ENCODE measurements around the gene EXOC3.

Gene EXOC3

GRCh38 chr5:428754-429452, 14.1 kb upstream of the EXOC3 start:
- no peaks in the 10 kb centered on the region for H3K36me3 Mint-ChIP-seq
- H3K27ac Mint-ChIP-seq: no peak overlapping the region
- H3K4me1 Mint-ChIP-seq: no peaks in the 10 kb centered on the region
- H3K9me3 Mint-ChIP-seq: no peaks in the 10 kb centered on the region
- no peaks in the 10 kb centered on the region for H3K27me3 Mint-ChIP-seq
- H3K4me3 Mint-ChIP-seq: no peak overlapping the region

- no peaks in the 10 kb centered on the region for H3K9me3 Mint-ChIP-seq
- no peak overlapping the region for H3K27ac Mint-ChIP-seq
- H3K27me3 Mint-ChIP-seq: no peaks in the 10 kb centered on the region
- no peak overlapping the region for H3K4me3 Mint-ChIP-seq
- no peaks in the 10 kb centered on the region for H3K4me1 Mint-ChIP-seq
- no peaks in the 10 kb centered on the region for H3K36me3 Mint-ChIP-seq
These were observed 13.4 kb upstream of the EXOC3 start for GRCh38 chr5:429453-430188.

DNA sequence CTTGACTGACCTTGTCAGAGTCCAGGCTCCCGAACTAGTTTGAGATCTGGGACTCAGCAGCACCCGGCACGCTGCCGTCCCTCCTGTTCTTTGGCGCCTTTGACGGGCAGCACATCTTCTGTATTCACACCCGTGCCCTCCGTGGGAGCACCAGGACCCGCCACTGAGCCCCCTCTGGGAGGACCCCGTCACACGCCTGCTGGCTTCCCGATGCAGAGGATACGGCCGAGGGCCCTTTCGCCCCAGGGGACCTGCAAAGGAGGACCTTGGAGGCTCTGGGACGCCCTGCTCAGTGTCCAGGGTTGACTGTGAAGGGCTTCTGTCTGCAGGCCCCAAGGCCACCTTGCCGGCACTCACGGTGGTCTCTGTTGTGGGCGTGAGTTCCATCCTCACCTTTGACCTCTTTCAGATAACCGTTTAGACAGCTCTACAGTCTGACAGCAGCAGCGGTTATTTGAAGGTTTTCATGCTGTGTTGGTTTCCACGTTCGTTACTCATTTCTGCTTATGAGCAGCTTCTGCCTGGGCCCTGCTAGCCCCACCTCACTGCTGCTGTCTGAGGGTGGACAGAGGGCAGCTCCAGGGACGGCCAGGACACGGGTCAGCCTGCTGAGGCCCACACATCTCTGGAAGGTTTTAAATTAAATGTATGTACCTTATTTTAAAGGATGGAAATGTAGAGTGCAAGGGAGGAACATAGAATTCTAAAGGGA, 12.6 kb upstream of the EXOC3 start:
- Mint-ChIP-seq H3K27ac (no peak overlapping the region), H3K36me3 (no peaks in the 10 kb centered on the region), H3K9me3 (no peaks in the 10 kb centered on the region), H3K4me1 (no peaks in the 10 kb centered on the region), H3K27me3 (no peaks in the 10 kb centered on the region), H3K4me3 (no peak overlapping the region)

GRCh38 chr5:431001-431710, 11.8 kb upstream of the EXOC3 start:
- Mint-ChIP-seq H3K36me3 (no peaks in the 10 kb centered on the region), H3K4me1 (no peaks in the 10 kb centered on the region), H3K9me3 (no peaks in the 10 kb centered on the region), H3K4me3 (no peak overlapping the region), H3K27ac (no peak overlapping the region), H3K27me3 (no peaks in the 10 kb centered on the region)

DNA sequence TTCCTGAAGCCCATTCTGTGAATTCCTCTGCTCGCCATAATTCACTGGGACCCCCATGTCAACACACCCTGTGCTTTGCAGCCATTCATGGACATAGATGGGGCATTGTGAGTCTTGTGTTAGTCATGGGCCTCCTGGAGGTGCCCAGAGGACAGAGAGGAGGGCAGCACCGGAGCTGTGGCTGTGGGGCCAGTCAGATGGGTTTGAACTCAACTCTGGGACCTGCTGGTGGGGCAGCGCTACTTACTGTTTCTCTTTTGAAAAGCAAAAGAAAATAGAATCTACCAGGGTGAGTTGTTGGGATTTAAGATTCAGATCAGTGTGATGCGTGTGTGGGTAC, 11.3 kb upstream of the EXOC3 start:
- Mint-ChIP-seq H3K4me3 (no peak overlapping the region), H3K27me3 (no peaks in the 10 kb centered on the region), H3K9me3 (no peaks in the 10 kb centered on the region), H3K4me1 (no peaks in the 10 kb centered on the region), H3K27ac (no peak overlapping the region), H3K36me3 (no peaks in the 10 kb centered on the region)

DNA sequence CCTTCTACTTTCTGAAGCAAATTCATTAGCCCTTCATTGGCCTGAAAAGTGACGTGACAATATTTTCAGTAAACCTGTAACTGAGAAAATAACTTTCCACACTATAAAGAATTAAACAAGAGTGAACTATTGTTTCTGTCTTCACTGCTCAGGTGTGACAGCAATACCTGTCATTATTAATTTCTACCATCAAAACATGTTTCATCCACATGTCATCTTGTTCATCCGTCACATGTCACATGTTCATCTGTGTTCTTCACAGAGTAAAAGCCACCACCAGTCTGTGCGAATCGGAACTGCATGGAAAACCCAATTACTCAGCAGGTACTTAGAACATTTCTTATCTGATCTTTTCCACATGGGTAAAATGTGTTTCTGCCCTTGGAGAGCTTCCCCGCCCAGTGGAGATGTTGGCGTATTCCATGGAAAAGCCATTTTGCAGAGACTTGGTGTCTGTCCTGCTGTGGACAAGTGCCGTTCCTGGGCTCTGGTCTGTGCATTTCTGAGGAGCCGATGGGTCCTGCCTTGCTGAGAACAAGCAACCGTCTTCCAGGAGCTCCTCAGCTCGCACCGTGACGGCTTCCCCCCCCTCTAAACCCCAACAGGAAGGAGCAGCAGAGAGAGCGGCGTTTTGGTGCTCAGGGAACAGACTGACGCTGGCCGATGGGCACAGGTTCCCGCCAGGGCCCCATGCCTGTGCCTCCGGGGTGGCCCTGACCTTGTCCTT, 10.6 kb upstream of the EXOC3 start:
- Mint-ChIP-seq H3K9me3 (no peaks in the 10 kb centered on the region), H3K27me3 (no peaks in the 10 kb centered on the region), H3K36me3 (no peaks in the 10 kb centered on the region), H3K4me3 (no peak overlapping the region), H3K4me1 (no peaks in the 10 kb centered on the region), H3K27ac (no peak overlapping the region)

DNA sequence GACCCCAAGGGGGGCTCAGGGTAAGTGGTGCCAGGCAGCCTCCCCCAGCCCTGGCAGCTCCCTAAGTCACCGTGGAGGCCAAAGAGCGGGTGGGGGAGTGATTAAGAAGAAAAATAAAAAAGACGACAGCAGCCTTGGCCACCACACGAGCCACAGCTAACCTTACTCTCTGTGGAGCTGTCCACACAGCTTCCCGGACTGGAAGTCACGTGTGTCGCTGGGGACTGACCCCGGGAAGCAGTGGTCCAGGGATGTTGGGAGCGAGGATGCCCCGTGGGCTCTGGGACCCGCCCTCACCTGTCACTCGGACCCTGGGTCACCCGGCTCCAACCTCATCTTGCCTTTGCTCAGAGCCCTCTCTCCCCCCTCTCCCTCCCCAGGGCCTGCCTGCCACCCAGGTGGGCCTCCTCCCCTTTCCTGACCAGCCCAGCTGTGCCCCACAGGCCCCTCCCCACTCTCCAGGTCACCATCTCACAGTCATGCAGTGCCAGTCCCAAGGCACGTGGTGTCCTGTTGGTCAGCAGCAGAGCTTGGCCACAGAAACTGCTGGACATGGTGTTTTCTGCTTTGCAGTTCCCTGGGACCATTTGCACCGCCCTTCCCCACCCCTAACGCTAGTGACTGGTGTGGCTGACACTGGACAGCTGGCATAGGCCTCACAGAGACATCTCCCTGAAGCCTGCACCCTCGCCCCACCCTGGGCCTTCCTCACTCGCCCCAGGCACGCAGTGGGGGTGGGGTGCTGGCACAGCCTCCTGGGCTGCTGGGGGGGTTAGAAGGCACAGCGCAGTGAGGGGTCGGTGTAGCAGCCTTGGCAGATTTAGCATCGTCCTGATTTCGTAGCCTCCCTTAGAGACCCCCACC, 9.8 kb upstream of the EXOC3 start:
- Mint-ChIP-seq H3K27ac (no peak overlapping the region), H3K27me3 (no peaks in the 10 kb centered on the region), H3K36me3 (no peaks in the 10 kb centered on the region), H3K4me1 (no peaks in the 10 kb centered on the region), H3K9me3 (no peaks in the 10 kb centered on the region), H3K4me3 (no peak overlapping the region)

DNA sequence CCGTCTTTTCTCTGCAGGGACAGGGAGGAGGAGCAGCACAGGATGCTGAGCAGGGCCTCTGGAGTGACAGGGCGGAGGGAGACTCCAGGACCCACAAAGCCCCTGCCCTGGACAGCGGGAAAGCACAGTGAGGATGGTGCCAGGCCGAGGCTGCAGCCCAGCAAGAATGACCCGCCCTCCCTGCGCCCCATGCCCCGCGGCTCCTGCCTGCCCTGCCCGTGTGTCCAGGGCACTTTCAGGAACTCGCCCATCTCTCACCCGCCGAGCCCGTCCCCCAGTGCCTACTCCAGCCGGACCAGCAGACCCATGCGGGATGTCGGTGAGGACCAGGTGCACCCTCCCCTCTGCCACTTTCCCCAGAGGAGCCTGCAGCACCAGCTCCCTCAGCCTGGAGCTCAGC, 9.1 kb upstream of the EXOC3 start:
- H3K27me3 Mint-ChIP-seq: no peaks in the 10 kb centered on the region
- no peaks in the 10 kb centered on the region for H3K36me3 Mint-ChIP-seq
- H3K9me3 Mint-ChIP-seq: no peaks in the 10 kb centered on the region
- no peak overlapping the region for H3K4me3 Mint-ChIP-seq
- H3K4me1 Mint-ChIP-seq: no peaks in the 10 kb centered on the region
- H3K27ac Mint-ChIP-seq: no peak overlapping the region

GRCh38 chr5:434443-435146, 8.4 kb upstream of the EXOC3 start:
- Mint-ChIP-seq H3K9me3 (no peaks in the 10 kb centered on the region), H3K4me1 (no peaks in the 10 kb centered on the region), H3K27ac (no peak overlapping the region), H3K4me3 (no peak overlapping the region), H3K27me3 (no peaks in the 10 kb centered on the region), H3K36me3 (no peaks in the 10 kb centered on the region)

DNA sequence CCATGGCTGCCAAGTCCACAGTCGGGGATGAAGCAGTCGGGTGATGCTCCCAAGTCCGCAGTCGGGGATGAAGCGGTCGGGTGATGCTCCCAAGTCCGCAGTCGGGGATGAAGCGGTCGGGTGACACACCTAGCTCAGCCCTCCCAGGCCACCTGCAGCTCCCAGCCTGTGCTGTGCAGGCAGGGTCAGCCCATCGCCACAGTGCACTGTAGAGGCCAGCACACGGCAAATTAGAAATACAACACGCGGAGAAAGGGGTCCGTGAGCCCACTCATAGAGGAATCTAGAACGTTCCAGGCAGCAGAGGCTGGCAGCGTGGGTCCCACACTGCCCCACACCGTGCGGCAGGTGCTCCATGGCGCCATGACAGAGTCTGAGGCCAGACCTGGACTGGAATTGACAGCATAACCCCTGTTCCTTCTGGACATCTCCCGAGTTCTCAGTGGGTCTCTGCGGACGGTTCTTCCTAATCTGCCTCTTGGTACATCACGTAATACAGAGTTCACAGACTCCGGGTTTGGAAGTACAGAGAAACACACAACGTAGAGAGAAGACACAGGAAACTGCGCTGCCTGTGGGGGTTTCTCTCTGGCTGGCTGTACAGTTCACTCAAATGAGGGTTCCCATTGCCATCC, 7.7 kb upstream of the EXOC3 start:
- H3K4me1 Mint-ChIP-seq: no peaks in the 10 kb centered on the region
- H3K9me3 Mint-ChIP-seq: no peaks in the 10 kb centered on the region
- no peaks in the 10 kb centered on the region for H3K36me3 Mint-ChIP-seq
- H3K27ac Mint-ChIP-seq: no peak overlapping the region
- no peaks in the 10 kb centered on the region for H3K27me3 Mint-ChIP-seq
- H3K4me3 Mint-ChIP-seq: no peak overlapping the region

GRCh38 chr5:435961-436640, 6.9 kb upstream of the EXOC3 start:
- Mint-ChIP-seq H3K27ac (no peak overlapping the region), H3K36me3 (no peaks in the 10 kb centered on the region), H3K4me1 (no peaks in the 10 kb centered on the region), H3K9me3 (no peaks in the 10 kb centered on the region), H3K4me3 (no peak overlapping the region), H3K27me3 (no peaks in the 10 kb centered on the region)

DNA sequence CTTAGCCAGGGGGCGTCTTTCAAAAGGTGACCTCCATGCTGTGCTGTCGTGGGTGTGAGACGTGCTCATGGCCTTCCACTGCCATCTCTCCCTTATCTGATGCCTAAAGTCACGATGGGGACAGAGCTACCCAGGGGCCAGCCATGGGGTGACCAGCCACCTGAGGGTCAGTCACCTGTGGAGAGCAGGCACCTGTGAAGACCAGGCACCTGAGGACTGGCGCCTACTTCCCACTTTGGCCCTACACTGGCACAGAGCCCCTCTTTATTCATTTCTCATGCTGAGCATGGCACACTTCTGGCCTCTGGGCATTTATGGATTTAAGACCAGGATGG, 6.4 kb upstream of the EXOC3 start:
- no peaks in the 10 kb centered on the region for H3K27me3 Mint-ChIP-seq
- no peak overlapping the region for H3K27ac Mint-ChIP-seq
- no peaks in the 10 kb centered on the region for H3K9me3 Mint-ChIP-seq
- peaks cover under 1% of the 10 kb centered on the region for H3K4me1 Mint-ChIP-seq
- no peaks in the 10 kb centered on the region for H3K36me3 Mint-ChIP-seq
- H3K4me3 Mint-ChIP-seq: no peak overlapping the region

- Mint-ChIP-seq H3K4me1 (peaks cover 3% of the 10 kb centered on the region), H3K36me3 (no peaks in the 10 kb centered on the region), H3K27me3 (no peaks in the 10 kb centered on the region), H3K4me3 (no peak overlapping the region), H3K27ac (no peak overlapping the region), H3K9me3 (no peaks in the 10 kb centered on the region)
These were observed 5.7 kb upstream of the EXOC3 start for GRCh38 chr5:437281-437771.

Measured in activated naive CD4-positive, alpha-beta T cell treated with anti-CD3 and anti-CD28 coated beads, Interleukin-2, amount 50 U/mL, for 24 hours (primary cell).